Breast epithelium (tissue), 3 donors: ENCODE data around the gene RTN4R.

Source experiments
- POLR2A ChIP-seq: fragments of 450-650 bp; IDR thresholded peaks from one replicate; pipeline ENCODE4 v1.6.1; 2016; ENCODE audit warnings: antibody characterized with exemption, mild to moderate bottlenecking, moderate library complexity
- POLR2AphosphoS5 ChIP-seq, 3 donors: sonication (generic); formaldehyde crosslinking; IDR thresholded peaks; one replicate each; pipeline ENCODE4 v1.6.1; 2017; ENCODE audit warnings: antibody characterized with exemption in 3 of 3
- TF ChIP-seq, protein P1 (sequence below), 3 donors: fragments of 450-650 bp; IDR thresholded peaks; one replicate each; pipeline ENCODE4 v1.5.1; 2016 to 2017; ENCODE audit warnings: antibody characterized with exemption in 3 of 3, mild to moderate bottlenecking in 3 of 3, moderate library complexity in 3 of 3

GRCh38 chr22:20229916-20230775 is 38.0 kb downstream of the RTN4R start:
- TF ChIP-seq, protein P1, sequence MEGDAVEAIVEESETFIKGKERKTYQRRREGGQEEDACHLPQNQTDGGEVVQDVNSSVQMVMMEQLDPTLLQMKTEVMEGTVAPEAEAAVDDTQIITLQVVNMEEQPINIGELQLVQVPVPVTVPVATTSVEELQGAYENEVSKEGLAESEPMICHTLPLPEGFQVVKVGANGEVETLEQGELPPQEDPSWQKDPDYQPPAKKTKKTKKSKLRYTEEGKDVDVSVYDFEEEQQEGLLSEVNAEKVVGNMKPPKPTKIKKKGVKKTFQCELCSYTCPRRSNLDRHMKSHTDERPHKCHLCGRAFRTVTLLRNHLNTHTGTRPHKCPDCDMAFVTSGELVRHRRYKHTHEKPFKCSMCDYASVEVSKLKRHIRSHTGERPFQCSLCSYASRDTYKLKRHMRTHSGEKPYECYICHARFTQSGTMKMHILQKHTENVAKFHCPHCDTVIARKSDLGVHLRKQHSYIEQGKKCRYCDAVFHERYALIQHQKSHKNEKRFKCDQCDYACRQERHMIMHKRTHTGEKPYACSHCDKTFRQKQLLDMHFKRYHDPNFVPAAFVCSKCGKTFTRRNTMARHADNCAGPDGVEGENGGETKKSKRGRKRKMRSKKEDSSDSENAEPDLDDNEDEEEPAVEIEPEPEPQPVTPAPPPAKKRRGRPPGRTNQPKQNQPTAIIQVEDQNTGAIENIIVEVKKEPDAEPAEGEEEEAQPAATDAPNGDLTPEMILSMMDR (IDR thresholded peaks at IDR 0.05), result no peak
- TF ChIP-seq POLR2A (no peak), POLR2AphosphoS5 (IDR thresholded peaks at IDR 0.05) (no peak)
